ENCODE measurements around the gene LRRC61.

GRCh38 chr7:150363370-150363769, 40.2 kb downstream of the LRRC61 start:
- TF ChIP-seq TEAD4 (IDR thresholded peaks at IDR 0.05), result no peak
- TF ChIP-seq EP300 (IDR thresholded peaks at IDR 0.05; ENCODE audit: borderline replicate concordance), result no peak
- no peak for TF ChIP-seq ZBTB7A (IDR thresholded peaks at IDR 0.05; ENCODE audit: low read depth)
- no peak for TF ChIP-seq MAX (IDR thresholded peaks at IDR 0.05)
- TF ChIP-seq EGR1 (IDR thresholded peaks at IDR 0.05), result no peak
- TF ChIP-seq CREB1 (IDR thresholded peaks at IDR 0.05; ENCODE audit: low read depth), result no peak
- TF ChIP-seq YY1 (IDR thresholded peaks at IDR 0.05; ENCODE audit: low read depth), result no peak
- TF ChIP-seq CEBPB (IDR thresholded peaks at IDR 0.05), result no peak
- no peak for TF ChIP-seq REST (IDR thresholded peaks at IDR 0.05; ENCODE audit: low read depth)
- no peak for TF ChIP-seq USF1 (IDR thresholded peaks at IDR 0.05)
- no peak for TF ChIP-seq RAD21 (IDR thresholded peaks at IDR 0.05; ENCODE audit: low read depth)
- TF ChIP-seq TAF1 (IDR thresholded peaks at IDR 0.05; ENCODE audit: low read depth), result no peak
- TF ChIP-seq FOXM1 (IDR thresholded peaks at IDR 0.05; ENCODE audit: borderline replicate concordance, low read depth), result no peak
- TF ChIP-seq NFIC (IDR thresholded peaks at IDR 0.05), result no peak

All from Ishikawa (cell line).